Osteocyte (in vitro differentiated cells): ENCODE results near the gene BRS3. TPM values are rescaled to one million over a fixed set of nuclear protein-coding genes. Genes with fewer than 3 reads are reported as not detected.

ENCODE experiments used
- DNase-seq: peaks from one replicate; pipeline ENCODE4 v3.0.0; 2021; ENCODE audit warnings: mixed read lengths; ENCODE audit not compliant: unreplicated experiment; ENCODE audit errors: extremely low spot score
- H3K27ac Mint-ChIP-seq: one replicate; pipeline ENCODE4 v1.8.0; 2021; ENCODE audit warnings: mild to moderate bottlenecking, mixed read lengths; ENCODE audit not compliant: unreplicated experiment
- H3K27me3 Mint-ChIP-seq: one replicate; pipeline ENCODE4 v1.8.0; 2021; ENCODE audit warnings: mixed read lengths; ENCODE audit not compliant: unreplicated experiment
- H3K36me3 Mint-ChIP-seq: one replicate; pipeline ENCODE4 v1.8.0; 2021; ENCODE audit warnings: mixed read lengths; ENCODE audit not compliant: unreplicated experiment
- H3K4me1 Mint-ChIP-seq: one replicate; pipeline ENCODE4 v1.8.0; 2021; ENCODE audit warnings: mixed read lengths; ENCODE audit not compliant: unreplicated experiment
- H3K4me3 Mint-ChIP-seq: one replicate; pipeline ENCODE4 v1.8.0; 2021; ENCODE audit warnings: mild to moderate bottlenecking, moderate library complexity, mixed read lengths; ENCODE audit not compliant: unreplicated experiment
- H3K9me3 Mint-ChIP-seq: one replicate; pipeline ENCODE4 v1.8.0; 2021; ENCODE audit warnings: mixed read lengths; ENCODE audit not compliant: unreplicated experiment
- total RNA-seq: library from RNA; stranded (reverse); gene quantifications from 2 replicates; pipeline ENCODE4 v1.2.1, GENCODE V29; 2021
- TF ChIP-seq, protein P1 (sequence below): fragments of 200-600 bp; sonication (generic); IDR thresholded peaks from 2 replicates; pipeline ENCODE4 v1.5.0; 2021; ENCODE audit warnings: antibody characterized with exemption, mild to moderate bottlenecking, moderate library complexity

The BRS3 gene
- total RNA-seq, 1 donor from 2014 or later, result not detected

DNA sequence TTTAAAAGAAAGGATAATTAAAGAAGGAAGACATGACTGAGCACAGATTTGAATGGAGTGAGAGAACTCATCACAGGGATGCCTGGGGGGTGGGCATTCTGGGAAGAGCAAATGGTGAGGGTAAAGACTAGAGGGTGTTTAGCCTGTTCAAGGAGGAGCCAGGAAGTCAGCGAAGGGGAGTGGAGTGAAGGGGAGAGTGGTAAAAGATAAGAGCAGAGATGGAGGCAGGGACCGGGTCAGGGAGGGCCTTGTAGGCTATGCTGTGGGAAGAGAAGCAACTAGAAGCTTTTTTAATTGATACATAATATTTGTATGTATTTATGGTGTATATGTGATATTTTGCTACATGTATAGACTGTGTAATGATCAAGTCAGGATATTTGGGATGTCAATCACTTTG is 42.0 kb downstream of the BRS3 start:
- H3K27me3 Mint-ChIP-seq, result peaks cover 7% of the 10 kb centered on the region
- H3K4me3 Mint-ChIP-seq, result no peak overlapping the region
- H3K4me1 Mint-ChIP-seq, result no peaks in the 10 kb centered on the region
- peaks cover 2% of the 10 kb centered on the region for H3K9me3 Mint-ChIP-seq
- TF ChIP-seq, protein P1, sequence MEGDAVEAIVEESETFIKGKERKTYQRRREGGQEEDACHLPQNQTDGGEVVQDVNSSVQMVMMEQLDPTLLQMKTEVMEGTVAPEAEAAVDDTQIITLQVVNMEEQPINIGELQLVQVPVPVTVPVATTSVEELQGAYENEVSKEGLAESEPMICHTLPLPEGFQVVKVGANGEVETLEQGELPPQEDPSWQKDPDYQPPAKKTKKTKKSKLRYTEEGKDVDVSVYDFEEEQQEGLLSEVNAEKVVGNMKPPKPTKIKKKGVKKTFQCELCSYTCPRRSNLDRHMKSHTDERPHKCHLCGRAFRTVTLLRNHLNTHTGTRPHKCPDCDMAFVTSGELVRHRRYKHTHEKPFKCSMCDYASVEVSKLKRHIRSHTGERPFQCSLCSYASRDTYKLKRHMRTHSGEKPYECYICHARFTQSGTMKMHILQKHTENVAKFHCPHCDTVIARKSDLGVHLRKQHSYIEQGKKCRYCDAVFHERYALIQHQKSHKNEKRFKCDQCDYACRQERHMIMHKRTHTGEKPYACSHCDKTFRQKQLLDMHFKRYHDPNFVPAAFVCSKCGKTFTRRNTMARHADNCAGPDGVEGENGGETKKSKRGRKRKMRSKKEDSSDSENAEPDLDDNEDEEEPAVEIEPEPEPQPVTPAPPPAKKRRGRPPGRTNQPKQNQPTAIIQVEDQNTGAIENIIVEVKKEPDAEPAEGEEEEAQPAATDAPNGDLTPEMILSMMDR, result no peak
- no peak for DNase-seq
- no peaks in the 10 kb centered on the region for H3K36me3 Mint-ChIP-seq
- no peak overlapping the region for H3K27ac Mint-ChIP-seq

DNA sequence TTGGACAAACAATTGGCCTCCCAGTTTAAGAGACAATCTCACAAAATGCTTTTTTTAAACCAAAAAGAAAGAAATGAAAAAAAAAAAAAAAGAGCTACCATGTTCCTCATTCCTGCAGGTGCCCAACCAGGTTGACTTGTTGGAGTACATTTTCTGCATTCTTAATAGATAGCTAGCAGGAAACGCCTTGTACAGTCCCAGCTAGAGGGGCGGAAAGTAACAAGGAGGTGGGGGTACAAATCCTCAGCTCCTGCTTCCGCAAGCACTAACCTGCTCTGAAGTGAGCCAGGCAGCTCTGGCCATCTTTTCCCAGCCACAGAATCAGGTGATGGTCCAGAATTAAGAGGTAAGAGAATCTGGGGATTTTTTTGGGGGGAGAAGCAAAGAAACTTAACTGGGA is 44.2 kb downstream of the BRS3 start, which contains the start of gene VGLL1:
Gene VGLL1 (plus strand): TSS at position 265 of the 400 bp plus-strand sequence. CDS start 3,806 bp downstream, outside the sequence.
- Mint-ChIP-seq H3K9me3 (no peaks in the 10 kb centered on the region), H3K4me3 (no peak within 1 kb of the TSS), H3K27ac (no peak within 1 kb of the TSS), H3K36me3 (no peaks in the 10 kb centered on the region), H3K27me3 (peaks cover 5% of the 10 kb centered on the region), H3K4me1 (no peaks in the 10 kb centered on the region)
- TF ChIP-seq, protein P1, result no peak
- no peak for DNase-seq

DNA sequence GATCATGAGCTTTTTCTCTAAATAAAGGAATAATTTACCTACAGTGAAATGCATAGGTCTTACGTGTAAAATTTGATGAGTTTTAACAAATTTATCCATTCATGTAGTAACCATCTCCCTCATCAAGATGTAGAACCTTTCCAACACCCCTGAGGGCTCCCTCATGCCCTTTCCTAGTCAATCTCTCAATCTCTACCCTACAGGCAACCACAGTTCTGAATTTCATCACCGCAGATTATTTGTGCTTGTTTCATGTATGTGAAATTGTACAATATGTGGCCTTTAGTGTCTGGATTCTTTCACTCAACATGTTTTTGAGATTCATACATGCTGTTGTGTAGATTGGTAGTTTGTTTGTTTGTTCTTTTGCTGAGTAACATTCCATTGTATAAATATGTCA is 46.4 kb downstream of the BRS3 start:
- no peak overlapping the region for H3K27ac Mint-ChIP-seq
- DNase-seq, result no peak
- no peaks in the 10 kb centered on the region for H3K4me1 Mint-ChIP-seq
- H3K4me3 Mint-ChIP-seq, result no peak overlapping the region
- TF ChIP-seq, protein P1, result no peak
- H3K36me3 Mint-ChIP-seq, result no peaks in the 10 kb centered on the region
- no peaks in the 10 kb centered on the region for H3K9me3 Mint-ChIP-seq
- H3K27me3 Mint-ChIP-seq, result no peaks in the 10 kb centered on the region

DNA sequence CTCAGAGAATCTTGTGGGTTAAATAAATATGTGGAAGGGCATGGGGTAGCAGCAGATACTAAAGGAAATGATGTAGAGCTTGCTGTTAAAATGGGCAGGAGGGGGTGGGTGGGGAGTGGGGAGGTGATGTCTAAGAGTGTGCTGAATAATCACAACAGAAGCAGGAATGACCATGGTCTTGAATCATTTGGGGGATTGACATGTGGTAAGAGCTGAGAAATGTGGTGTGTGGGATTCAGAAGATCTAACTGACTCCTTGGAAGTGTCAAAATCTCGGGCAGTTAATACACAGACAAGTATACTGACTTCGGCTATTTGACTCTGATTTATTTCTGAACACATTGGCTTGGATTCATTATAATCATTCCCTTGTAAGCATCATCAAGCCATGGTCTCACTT is 51.1 kb downstream of the BRS3 start:
- TF ChIP-seq, protein P1, result no peak
- Mint-ChIP-seq H3K36me3 (no peaks in the 10 kb centered on the region), H3K27ac (no peak overlapping the region), H3K27me3 (no peaks in the 10 kb centered on the region), H3K4me1 (no peaks in the 10 kb centered on the region), H3K4me3 (no peak overlapping the region), H3K9me3 (peaks cover 8% of the 10 kb centered on the region)
- no peak for DNase-seq

DNA sequence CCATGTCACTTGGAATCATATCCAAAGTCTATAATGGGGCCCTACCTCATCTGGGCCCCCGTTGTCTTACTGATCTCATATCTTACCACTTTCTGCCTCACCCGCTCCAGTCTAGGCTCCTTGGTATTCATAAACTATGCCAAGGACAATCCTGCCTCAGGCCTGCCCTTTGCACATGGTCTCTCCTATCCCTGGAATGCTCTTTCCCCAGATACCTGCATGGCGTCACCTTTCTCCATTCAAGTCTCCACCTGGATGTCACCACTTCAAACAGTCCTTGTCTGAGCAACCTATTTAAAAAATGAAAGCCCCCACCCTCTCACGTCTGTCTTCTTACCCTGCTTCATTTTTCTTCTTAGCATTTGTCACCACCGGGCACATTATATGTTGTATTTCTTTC is 52.5 kb downstream of the BRS3 start:
- Mint-ChIP-seq H3K4me1 (no peaks in the 10 kb centered on the region), H3K27ac (no peak overlapping the region), H3K36me3 (no peaks in the 10 kb centered on the region), H3K9me3 (peaks cover 8% of the 10 kb centered on the region), H3K4me3 (no peak overlapping the region), H3K27me3 (no peaks in the 10 kb centered on the region)
- TF ChIP-seq, protein P1, result no peak
- no peak for DNase-seq
